Activated CD4-positive, alpha-beta T cell treated with anti-CD3 and anti-CD28 coated beads for 48 hours (primary cell): ENCODE measurements around the gene THAP11.
"Not testable (repeated sequence)": the region's sequence is repeated elsewhere in the genome, so short reads cannot be mapped to it uniquely, and the experiment has no call there.

Experiments
- DNase-seq: peaks from one replicate; pipeline ENCODE4 v3.0.0-alpha.2; 2020

The THAP11 gene

DNA sequence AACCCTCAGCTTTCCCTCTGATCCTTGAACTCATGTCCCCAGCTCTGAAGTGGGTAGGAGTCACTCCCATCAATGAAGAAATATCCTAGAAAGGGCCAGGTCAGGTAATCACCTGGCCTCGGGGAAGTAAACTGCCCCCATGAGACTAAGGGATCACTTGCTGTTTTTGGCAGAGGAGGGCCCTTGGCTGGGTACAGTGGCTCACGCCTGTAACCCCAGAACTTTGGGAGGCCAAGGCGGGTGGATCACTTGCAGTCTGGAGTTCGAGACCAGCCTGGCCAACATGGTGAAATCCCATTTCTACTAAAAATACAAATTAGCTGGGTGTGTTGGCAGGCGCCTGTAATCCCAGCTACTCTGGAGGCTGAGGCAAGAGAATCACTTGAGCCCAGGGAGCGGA, 21.9 kb downstream of the THAP11 start:
- DNase-seq: not testable (repeated sequence)

DNA sequence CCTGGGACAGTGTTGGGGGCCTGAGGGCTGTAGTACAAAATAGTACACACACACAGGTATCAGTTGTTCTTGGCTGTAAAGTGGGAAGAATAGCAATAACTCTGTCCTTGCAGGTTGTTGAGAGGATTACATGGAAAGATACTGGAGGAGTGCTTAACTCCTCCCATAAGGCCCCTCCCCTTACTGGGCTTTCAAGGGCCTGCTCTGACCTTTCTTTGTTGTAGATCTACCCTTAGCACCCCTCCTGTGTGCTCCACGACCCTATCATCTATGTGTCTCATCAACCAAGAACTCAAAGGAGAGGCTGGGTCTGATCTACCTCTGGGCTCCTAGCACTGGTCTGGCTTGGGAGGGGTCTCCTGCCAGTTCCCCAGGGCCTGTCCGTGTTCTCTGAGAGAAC, 22.5 kb downstream of the THAP11 start:
- no peak for DNase-seq

DNA sequence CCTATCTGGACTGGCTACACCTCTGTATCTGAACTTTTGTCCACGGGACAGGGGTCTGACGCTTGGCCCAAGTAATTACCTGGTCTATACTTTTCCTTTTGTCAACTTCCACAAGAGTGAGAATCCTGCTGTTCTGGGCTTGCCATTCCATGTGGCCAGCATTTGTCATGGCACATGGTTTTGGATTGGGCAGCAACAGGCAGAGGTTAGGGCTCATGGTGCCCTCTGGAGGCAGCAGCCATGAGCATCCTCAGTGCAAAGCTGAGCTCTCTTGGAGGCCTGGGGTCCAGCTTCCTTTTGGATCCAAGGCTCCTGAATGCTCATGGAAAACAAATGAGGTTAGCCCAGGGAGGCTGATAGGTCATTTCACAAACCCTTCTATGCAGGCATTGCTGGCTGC, 23.2 kb downstream of the THAP11 start:
- DNase-seq: no peak

GRCh38 chr16:67868290-67868689, 26.2 kb downstream of the THAP11 start:
- no peak for DNase-seq

DNA sequence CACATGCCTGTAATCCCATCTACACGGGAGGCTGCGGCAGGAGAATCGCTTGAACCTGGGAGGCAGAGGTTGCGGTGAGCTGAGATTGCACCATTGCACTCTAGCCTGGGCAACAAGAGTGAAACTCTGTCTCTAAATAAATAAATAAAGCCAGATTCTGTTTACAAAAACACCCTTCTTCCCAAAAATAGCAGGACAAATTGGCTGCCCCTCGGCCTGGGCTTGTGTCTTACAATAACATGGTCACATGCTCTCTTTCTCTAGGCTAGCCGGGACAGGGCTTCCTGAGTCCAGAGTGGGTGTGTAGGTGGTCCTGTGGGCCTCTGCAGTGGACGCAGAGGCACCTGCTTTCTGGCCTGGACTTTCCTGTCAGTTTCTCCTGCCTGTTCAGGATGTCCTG, 27.5 kb downstream of the THAP11 start:
- no peak for DNase-seq

GRCh38 chr16:67871256-67871655, 29.1 kb downstream of the THAP11 start:
- DNase-seq: no peak

- DNase-seq: no peak
These were observed 30.1 kb downstream of the THAP11 start for GRCh38 chr16:67872131-67872630.

DNA sequence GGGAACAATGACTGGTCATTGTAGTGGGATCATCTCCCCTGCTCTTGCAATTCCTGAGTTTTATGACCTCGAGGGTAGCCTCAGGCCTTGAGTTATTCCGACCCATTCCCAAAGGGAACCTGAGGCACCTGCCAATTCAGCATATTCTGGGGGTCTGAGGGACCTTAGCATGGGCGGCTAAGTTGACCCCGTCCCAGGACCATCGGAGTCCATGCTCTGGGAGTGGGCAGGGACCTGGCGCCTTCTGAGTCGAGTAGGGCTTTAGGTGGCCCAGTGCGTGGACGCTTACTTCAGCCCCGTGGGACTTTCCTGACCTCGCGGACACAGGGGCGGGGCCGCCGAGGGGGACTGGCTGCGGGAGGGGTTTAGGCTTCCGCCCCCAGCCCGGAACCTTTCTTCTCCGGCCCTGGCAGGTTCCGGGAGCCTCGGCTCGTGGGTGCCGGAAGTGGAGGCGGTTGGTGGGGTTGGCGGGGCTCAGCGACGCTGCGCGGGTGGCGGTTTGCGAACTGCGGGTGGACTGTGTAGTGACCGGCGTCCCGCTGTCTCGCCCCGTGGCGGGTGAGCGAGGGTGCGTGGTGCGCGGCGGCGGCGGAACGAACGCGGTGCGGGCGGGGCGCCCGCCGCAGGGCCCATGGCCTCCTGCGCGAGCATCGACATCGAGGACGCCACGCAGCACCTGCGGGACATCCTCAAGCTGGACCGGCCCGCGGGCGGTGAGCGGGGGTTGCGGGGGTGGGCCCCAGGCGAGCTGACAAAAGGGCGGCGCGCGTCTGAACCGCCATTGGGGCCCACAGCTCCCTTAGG, 30.7 kb downstream of the THAP11 start, which contains the start of gene EDC4:
EDC4 (plus strand) TSS at position 422 of the 804 bp plus-strand sequence; CDS start at position 632, 210 bp downstream.
- peak; percentile 92 for DNase-seq

DNA sequence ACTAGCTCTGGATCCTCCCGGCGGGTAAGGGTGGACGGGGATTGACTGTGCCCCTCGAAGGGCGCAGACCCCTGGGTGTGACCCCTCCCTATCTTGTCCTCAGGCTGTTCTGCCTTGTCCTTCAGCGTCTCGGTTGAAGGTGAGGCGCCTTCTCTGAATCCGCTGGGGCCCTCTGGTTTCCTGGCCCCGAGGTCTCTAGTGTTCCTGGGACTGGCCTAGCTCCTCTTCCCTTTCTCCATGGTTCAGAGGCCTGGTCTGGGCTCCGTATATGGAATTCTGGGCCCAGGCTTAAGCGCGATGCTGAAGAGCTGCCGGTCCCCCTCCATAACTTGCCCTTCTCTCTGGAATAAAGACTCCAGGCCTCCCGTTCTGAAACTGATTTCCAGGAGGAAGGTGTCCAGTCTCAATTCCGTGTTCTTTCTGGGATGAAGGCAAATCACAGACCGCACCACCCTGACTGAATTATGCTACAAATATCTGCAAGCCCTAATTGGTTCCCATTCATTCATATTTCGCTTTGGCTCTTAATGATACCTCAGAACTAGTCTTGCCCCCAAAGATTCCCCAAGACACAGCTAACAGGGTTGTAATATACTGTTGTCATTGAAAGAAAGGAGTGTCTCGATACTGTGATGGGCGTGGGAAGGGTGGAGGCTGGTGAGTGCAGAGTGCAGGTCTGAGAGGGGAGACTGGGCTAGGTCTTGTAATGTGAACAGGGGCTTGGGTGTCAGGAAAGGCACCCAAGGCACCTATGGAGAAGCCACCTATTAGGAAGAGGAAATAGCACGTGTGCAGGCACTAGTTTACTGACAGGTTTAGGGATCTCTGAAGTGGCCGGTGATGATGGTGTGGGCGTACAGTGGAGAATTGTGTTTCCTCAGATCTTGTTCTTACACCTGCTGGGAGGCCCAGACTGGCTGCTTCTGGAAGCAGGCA, 31.6 kb downstream of the THAP11 start:
- peak; percentile 39 for DNase-seq

- DNase-seq: no peak
These were observed 32.3 kb downstream of the THAP11 start for GRCh38 chr16:67874372-67874771.

- no peak for DNase-seq
These were observed 34.9 kb downstream of the THAP11 start for GRCh38 chr16:67877064-67877463.

- no peak for DNase-seq
These were observed 36.1 kb downstream of the THAP11 start for GRCh38 chr16:67878232-67878631.

DNA sequence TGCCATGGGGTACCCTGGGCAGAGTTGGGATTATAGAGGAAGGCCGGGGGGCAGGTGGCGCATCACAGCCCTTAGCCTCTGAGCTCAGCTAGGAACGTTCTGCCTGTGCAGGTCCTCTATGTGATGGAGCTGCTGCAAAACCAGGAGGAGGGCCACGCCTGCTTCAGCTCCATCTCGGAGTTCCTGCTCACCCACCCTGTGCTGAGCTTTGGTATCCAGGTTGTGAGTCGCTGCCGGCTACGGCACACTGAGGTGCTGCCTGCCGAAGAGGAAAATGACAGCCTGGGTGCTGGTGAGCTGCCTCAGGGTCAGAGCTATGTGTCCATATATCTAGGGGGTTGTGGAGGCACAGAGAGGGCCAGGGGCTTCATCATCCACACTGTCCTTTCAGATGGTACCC, 36.7 kb downstream of the THAP11 start:
- DNase-seq: no peak

DNA sequence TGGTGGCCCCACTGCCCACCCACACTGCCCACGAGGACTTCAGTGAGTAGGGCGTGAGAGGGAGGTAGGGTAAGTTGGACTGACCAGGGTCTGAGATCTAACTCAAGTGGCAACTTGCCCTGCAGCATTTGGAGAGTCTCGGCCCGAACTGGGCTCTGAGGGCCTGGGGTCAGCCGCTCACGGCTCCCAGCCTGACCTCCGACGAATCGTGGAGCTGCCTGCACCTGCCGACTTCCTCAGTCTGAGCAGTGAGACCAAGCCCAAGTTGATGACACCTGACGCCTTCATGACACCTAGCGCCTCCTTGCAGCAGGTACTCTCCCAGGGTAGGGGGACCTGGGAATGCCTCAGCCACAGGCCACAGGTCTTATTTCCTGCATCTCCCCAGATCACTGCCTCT, 37.3 kb downstream of the THAP11 start:
- DNase-seq: no peak

DNA sequence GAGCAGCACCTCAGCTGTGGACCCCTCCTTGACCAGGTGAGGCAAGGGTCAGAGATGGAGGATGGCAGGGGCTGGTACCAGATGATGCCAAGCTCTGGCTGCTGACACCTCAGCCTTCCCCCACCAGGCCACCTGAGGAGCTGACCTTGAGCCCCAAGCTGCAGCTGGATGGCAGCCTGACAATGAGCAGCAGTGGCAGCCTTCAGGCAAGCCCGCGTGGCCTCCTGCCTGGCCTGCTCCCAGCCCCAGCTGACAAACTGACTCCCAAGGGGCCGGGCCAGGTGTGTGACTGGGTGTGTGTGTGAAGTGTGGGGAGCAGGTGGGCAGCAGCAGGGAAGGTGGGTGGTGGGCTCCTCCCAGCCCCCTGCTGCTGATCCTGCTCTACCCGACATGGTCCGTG, 37.8 kb downstream of the THAP11 start:
- DNase-seq: no peak

DNA sequence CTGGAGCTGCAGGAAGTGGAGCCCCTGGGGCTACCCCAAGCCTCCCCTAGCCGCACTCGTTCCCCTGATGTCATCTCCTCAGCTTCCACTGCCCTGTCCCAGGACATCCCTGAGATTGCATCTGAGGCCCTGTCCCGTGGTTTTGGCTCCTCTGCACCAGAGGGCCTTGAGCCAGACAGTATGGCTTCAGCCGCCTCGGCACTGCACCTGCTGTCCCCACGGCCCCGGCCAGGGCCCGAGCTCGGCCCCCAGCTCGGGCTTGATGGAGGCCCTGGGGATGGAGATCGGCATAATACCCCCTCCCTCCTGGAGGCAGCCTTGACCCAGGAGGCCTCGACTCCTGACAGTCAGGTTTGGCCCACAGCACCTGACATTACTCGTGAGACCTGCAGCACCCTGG, 38.5 kb downstream of the THAP11 start:
- no peak for DNase-seq

- DNase-seq: no peak
These were observed 39.6 kb downstream of the THAP11 start for GRCh38 chr16:67881621-67882161.

DNA sequence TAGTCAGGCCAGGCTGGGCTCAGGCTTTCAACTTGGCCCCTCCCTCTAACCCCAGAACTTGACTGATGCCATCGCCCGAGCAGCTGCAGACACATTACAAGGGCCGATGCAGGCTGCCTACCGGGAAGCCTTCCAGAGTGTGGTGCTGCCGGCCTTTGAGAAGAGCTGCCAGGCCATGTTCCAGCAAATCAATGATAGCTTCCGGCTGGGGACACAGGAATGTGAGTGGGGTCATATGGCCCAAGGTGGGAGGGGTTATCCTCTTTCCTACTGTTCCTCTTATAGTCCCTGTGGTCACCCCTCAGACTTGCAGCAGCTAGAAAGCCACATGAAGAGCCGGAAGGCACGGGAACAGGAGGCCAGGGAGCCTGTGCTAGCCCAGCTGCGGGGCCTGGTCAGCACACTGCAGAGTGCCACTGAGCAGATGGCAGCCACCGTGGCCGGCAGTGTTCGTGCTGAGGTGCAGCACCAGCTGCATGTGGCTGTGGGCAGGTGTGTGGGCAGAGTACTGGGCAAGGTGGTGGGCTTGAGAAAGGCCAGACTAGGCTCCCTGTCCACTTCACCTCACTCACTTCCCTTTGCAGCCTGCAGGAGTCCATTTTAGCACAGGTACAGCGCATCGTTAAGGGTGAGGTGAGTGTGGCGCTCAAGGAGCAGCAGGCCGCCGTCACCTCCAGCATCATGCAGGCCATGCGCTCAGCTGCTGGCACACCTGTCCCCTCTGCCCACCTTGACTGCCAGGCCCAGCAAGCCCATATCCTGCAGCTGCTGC, 40.4 kb downstream of the THAP11 start:
- no peak for DNase-seq

- DNase-seq: no peak
These were observed 41.2 kb downstream of the THAP11 start for GRCh38 chr16:67883146-67883871.

DNA sequence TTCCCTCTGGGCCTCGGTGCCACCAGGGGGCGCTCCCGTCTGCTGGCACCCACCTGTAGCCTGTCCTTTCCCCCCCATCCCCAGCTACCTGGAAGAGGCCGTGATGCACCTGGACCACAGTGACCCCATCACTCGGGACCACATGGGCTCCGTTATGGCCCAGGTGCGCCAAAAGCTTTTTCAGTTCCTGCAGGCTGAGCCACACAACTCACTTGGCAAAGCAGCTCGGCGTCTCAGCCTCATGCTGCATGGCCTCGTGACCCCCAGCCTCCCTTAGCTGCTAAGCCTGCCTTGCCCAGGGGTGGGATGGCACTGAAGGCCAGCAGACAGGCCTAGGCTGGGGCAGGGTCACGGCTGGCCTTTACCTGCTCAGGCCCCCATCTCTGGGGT, 41.7 kb downstream of the THAP11 start:
- DNase-seq: peak; percentile 81

DNA sequence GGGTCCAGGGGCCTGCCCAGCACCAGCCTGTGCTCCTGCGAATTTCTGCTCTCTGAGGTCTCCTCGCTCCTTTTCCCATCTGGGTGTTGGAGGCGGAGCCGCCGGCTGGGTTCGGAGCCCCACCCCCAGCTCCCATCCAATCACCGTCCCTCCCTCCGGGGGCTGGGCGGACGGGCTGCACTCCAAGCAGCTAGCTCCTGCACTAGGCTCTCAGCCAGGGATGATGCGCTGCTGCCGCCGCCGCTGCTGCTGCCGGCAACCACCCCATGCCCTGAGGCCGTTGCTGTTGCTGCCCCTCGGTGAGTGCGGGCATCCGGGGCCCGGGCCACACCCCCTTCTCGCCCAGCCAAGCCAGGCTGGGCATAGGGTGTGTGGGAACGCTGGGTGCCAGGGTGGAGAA, 42.6 kb downstream of the THAP11 start, which contains the start of gene NRN1L:
NRN1L (plus strand) TSS at position 202 of the 400 bp plus-strand sequence; CDS start at position 221, 19 bp downstream.
- DNase-seq: no peak

DNA sequence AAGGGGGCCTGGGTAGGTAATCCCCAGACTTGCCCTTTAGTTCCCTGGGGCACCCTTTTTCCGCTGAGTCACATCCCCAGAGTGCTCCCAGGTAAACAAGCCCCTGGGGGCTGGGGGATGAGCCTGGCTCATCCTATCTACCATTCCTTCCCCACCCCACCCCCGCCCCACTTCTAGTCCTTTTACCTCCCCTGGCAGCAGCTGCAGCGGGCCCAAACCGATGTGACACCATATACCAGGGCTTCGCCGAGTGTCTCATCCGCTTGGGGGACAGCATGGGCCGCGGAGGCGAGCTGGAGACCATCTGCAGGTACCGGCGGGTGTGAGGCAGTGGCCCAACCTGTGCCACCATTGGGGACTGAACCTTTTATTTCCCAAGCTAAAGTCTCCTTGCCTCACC, 43.4 kb downstream of the THAP11 start:
- no peak for DNase-seq
